Right lobe of liver (tissue), 4 donors: Measurements from ENCODE around the gene GFRA1.

ENCODE experiments used
- POLR2A ChIP-seq: fragments of 450-650 bp; IDR thresholded peaks from one replicate; pipeline ENCODE4 v1.6.1; 2017; ENCODE audit warnings: antibody characterized with exemption, mild to moderate bottlenecking
- TF ChIP-seq, protein P1 (sequence below), 4 donors: fragments of 200-600 bp in 3 of 4; fragments of 450-650 bp in 1 of 4; IDR thresholded peaks; one replicate each; pipeline versions ENCODE4 v1.5.1 to v1.8.0; 2016 to 2022; ENCODE audit warnings: antibody characterized with exemption in 4 of 4, mild to moderate bottlenecking in 2 of 4
- donor health status: DM: no; HTN: no; CAD: no.
- donor health status: DM: no; HTN: no; CAD: no.
- donor health status: DM: no; HTN: yes; CAD: no.

GRCh38 chr10:116237260-116237659, 35.7 kb downstream of the GFRA1 start:
- TF ChIP-seq, protein P1, sequence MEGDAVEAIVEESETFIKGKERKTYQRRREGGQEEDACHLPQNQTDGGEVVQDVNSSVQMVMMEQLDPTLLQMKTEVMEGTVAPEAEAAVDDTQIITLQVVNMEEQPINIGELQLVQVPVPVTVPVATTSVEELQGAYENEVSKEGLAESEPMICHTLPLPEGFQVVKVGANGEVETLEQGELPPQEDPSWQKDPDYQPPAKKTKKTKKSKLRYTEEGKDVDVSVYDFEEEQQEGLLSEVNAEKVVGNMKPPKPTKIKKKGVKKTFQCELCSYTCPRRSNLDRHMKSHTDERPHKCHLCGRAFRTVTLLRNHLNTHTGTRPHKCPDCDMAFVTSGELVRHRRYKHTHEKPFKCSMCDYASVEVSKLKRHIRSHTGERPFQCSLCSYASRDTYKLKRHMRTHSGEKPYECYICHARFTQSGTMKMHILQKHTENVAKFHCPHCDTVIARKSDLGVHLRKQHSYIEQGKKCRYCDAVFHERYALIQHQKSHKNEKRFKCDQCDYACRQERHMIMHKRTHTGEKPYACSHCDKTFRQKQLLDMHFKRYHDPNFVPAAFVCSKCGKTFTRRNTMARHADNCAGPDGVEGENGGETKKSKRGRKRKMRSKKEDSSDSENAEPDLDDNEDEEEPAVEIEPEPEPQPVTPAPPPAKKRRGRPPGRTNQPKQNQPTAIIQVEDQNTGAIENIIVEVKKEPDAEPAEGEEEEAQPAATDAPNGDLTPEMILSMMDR (IDR thresholded peaks at IDR 0.05), result no peak
- no peak for TF ChIP-seq POLR2A
